ENCODE results near the gene WASF3. TPM values are rescaled to one million over a fixed set of nuclear protein-coding genes. Genes with fewer than 3 reads are reported as not detected.

WASF3 gene
- 1 to 10 TPM in 2 of 4 donors, under 1 TPM in 2; 0.75 to 4.9 (median 2.3) TPM for total RNA-seq

- peak; percentile 86 for DNase-seq
- intact Hi-C loops (cut with DNase I; ENCODE audit: low total_unique reads) = no loop called here
Measured at GRCh38 chr13:26557393-26558073, at the start of gene WASF3. WASF3 (plus strand) TSS chr13:26557683; CDS start chr13:26642271, 84,588 bp downstream.

GRCh38 chr13:26508885-26509284 lies 48.6 kb upstream of the WASF3 start:
- WGBS, 2 donors (ENCODE audit: low coverage in 1 of 2) = 78% methylated on average over 4 of the region's 4 CpGs; no CpG with 5 or more reads in 1 of the 2 donors
- H3K27me3 ChIP-seq = no peaks in the 10 kb centered on the region
- intact Hi-C loops (cut with DNase I; ENCODE audit: low total_unique reads) (no loop called here), in situ Hi-C loops (cut with MboI; ENCODE audit: low pct_ligation_motif_present in 1 of 4, low pct_unique_long_range_greater_than_20kb in 1 of 4, low sequenced_read_pairs in 3 of 4) (loop anchor here in 1 of 4 donors (10.0 to 25.0 kb wide), 2 partner anchors 178 to 324 kb away; no protein-coding TSS in a partner anchor)
- no peaks in the 10 kb centered on the region for H3K36me3 ChIP-seq
- no peak overlapping the region for H3K4me3 ChIP-seq
- peak; percentile 62 for DNase-seq
- H3K27ac ChIP-seq = no peak overlapping the region
- peak in 1 of 3 donors; percentile 10 for TF ChIP-seq POLR2AphosphoS5 (IDR thresholded peaks at IDR 0.05)
- TF ChIP-seq CTCF (IDR thresholded peaks at IDR 0.05) = no peak
- no peak for TF ChIP-seq EP300 (IDR thresholded peaks at IDR 0.05; ENCODE audit: low read depth)
- TF ChIP-seq POLR2A (IDR thresholded peaks at IDR 0.05) = no peak
- H3K9me3 ChIP-seq = peaks cover 0 to 8% of the 10 kb centered on the region in 2 donors
- H3K4me1 ChIP-seq = no peaks in the 10 kb centered on the region

More at GRCh38 chr13:26557393-26558073, at the start of gene WASF3:
- Histone ChIP-seq H3K4me1 (peaks cover 0 to 20% (median 6%) of the 10 kb centered on the region in 4 donors), H3K9me3 (no peaks in the 10 kb centered on the region), H3K27me3 (peaks cover 72% of the 10 kb centered on the region), H3K36me3 (no peaks in the 10 kb centered on the region), H3K27ac (peak within 1 kb of the TSS; percentile 55 to 79 (median 62)), H3K4me3 (peak within 1 kb of the TSS; percentile 58 to 83 (median 81))
- TF ChIP-seq EP300 (IDR thresholded peaks at IDR 0.05; ENCODE audit: low read depth) (no peak), POLR2AphosphoS5 (IDR thresholded peaks at IDR 0.05) (no peak), POLR2A (IDR thresholded peaks at IDR 0.05) (no peak), CTCF (IDR thresholded peaks at IDR 0.05) (no peak)
- in situ Hi-C loops (cut with MboI; ENCODE audit: low pct_ligation_motif_present in 1 of 4, low pct_unique_long_range_greater_than_20kb in 1 of 4, low sequenced_read_pairs in 3 of 4) = no loop called here
- 4% methylated on average over 51 of the region's 94 CpGs; no CpG with 5 or more reads in 1 of the 2 donors for WGBS, 2 donors (ENCODE audit: low coverage in 1 of 2)

GRCh38 chr13:26509491-26509890 lies 48.0 kb upstream of the WASF3 start:
- no peaks in the 10 kb centered on the region for H3K4me1 ChIP-seq
- WGBS, 2 donors (ENCODE audit: low coverage in 1 of 2) = 92 to 93% methylated on average over 10 of the region's 10 CpGs
- in situ Hi-C loops (cut with MboI; ENCODE audit: low pct_ligation_motif_present in 1 of 4, low pct_unique_long_range_greater_than_20kb in 1 of 4, low sequenced_read_pairs in 3 of 4) = loop anchor here in 1 of 4 donors (10.0 to 25.0 kb wide), 2 partner anchors 178 to 325 kb away; no protein-coding TSS in a partner anchor
- no peaks in the 10 kb centered on the region for H3K27me3 ChIP-seq
- no peak overlapping the region for H3K27ac ChIP-seq
- no peaks in the 10 kb centered on the region for H3K36me3 ChIP-seq
- TF ChIP-seq EP300 (IDR thresholded peaks at IDR 0.05; ENCODE audit: low read depth) = no peak
- TF ChIP-seq POLR2AphosphoS5 (IDR thresholded peaks at IDR 0.05) = no peak
- TF ChIP-seq POLR2A (IDR thresholded peaks at IDR 0.05) = no peak
- TF ChIP-seq CTCF (IDR thresholded peaks at IDR 0.05) = no peak
- DNase-seq = no peak
- H3K9me3 ChIP-seq = peaks cover 0 to 8% of the 10 kb centered on the region in 2 donors
- H3K4me3 ChIP-seq = no peak overlapping the region
- intact Hi-C loops (cut with DNase I; ENCODE audit: low total_unique reads) = no loop called here

- TF ChIP-seq POLR2AphosphoS5 (IDR thresholded peaks at IDR 0.05) = no peak
- no peak for TF ChIP-seq POLR2A (IDR thresholded peaks at IDR 0.05)
- no peak for TF ChIP-seq CTCF (IDR thresholded peaks at IDR 0.05)
- TF ChIP-seq EP300 (IDR thresholded peaks at IDR 0.05; ENCODE audit: low read depth) = no peak
- no peak overlapping the region for H3K27ac ChIP-seq
- H3K36me3 ChIP-seq = no peaks in the 10 kb centered on the region
- DNase-seq = no peak
- intact Hi-C loops (cut with DNase I; ENCODE audit: low total_unique reads) = no loop called here
- 65 to 72% methylated on average over 5 to 6 of the region's 6 CpGs for WGBS, 2 donors (ENCODE audit: low coverage in 1 of 2)
- no peaks in the 10 kb centered on the region for H3K4me1 ChIP-seq
- peaks cover 0 to 8% of the 10 kb centered on the region in 2 donors for H3K9me3 ChIP-seq
- in situ Hi-C loops (cut with MboI; ENCODE audit: low pct_ligation_motif_present in 1 of 4, low pct_unique_long_range_greater_than_20kb in 1 of 4, low sequenced_read_pairs in 3 of 4) = loop anchor here in 1 of 4 donors (25.0 kb wide), 1 partner anchor 173 kb away; no protein-coding TSS in a partner anchor
- peaks cover 3% of the 10 kb centered on the region for H3K27me3 ChIP-seq
- H3K4me3 ChIP-seq = no peak overlapping the region
Measured at GRCh38 chr13:26513931-26514330, 43.6 kb upstream of the WASF3 start.

All from transverse colon (tissue), 4 donors.